22Rv1 (cell line): Measurements from ENCODE around the gene GSTA4.

Experiments
- H3K27ac ChIP-seq: fragments of 450-650 bp; 2 replicates; pipeline ENCODE4 v1.5.1; 2017
- ZFX ChIP-seq: fragments of 450-650 bp; IDR thresholded peaks from 2 replicates; pipeline ENCODE4 v1.6.1; 2017; ENCODE audit warnings: antibody characterized with exemption, borderline replicate concordance
- TF ChIP-seq, protein P1 (sequence below): fragments of 450-650 bp; IDR thresholded peaks from 2 replicates; pipeline ENCODE4 v1.5.1; 2017; ENCODE audit warnings: mild to moderate bottlenecking

The GSTA4 gene

DNA sequence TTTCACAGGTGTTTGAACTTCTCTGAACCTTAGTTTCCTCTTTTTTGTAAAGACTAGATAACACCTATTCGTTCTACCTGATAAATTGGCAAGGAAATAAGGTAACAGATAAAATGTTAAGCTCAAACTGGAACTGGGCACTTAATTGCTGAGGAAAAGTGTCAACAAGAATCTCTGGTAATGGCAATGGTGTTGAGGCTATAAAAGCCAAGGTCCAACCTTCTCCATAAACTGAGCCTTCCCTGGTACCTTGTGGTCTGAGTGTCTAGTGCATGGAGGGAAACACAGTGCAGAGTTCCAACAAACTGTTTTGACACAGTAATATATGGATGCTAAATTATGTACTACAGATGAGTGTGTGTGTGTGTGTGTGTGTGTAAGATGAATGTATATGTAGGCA is 33.4 kb upstream of the GSTA4 start:
- no peak overlapping the region for H3K27ac ChIP-seq
- TF ChIP-seq ZFX, result no peak
- TF ChIP-seq, protein P1, sequence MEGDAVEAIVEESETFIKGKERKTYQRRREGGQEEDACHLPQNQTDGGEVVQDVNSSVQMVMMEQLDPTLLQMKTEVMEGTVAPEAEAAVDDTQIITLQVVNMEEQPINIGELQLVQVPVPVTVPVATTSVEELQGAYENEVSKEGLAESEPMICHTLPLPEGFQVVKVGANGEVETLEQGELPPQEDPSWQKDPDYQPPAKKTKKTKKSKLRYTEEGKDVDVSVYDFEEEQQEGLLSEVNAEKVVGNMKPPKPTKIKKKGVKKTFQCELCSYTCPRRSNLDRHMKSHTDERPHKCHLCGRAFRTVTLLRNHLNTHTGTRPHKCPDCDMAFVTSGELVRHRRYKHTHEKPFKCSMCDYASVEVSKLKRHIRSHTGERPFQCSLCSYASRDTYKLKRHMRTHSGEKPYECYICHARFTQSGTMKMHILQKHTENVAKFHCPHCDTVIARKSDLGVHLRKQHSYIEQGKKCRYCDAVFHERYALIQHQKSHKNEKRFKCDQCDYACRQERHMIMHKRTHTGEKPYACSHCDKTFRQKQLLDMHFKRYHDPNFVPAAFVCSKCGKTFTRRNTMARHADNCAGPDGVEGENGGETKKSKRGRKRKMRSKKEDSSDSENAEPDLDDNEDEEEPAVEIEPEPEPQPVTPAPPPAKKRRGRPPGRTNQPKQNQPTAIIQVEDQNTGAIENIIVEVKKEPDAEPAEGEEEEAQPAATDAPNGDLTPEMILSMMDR, result no peak

DNA sequence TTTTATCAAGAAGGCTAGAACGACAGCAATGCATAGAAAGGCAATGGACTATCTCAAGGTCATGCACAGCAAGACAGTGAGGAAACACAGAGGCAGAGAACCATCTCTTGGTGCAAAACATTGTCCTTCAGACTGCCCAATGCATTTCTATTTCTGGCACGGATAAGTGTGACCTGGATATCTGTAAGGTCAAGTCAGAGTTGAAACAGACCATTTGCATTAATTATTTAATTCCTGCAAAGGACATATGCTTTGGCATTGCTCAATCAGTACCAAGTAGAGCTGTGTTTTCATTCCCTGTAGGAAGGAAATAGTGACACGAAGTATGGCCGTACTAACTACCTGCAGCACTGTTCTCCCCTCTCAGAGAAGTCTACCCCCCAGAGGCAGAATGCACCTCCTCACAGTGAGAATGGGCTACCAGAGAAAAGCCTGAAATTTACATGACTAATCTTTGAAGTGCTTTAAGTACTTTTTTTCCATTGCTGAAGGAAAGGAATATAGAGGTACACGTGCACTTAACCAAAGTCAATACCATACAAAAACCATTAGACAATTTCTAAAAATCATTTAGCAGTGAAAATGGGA is 32.1 kb upstream of the GSTA4 start:
- H3K27ac ChIP-seq, result no peak overlapping the region
- no peak for TF ChIP-seq ZFX
- TF ChIP-seq, protein P1, result no peak

DNA sequence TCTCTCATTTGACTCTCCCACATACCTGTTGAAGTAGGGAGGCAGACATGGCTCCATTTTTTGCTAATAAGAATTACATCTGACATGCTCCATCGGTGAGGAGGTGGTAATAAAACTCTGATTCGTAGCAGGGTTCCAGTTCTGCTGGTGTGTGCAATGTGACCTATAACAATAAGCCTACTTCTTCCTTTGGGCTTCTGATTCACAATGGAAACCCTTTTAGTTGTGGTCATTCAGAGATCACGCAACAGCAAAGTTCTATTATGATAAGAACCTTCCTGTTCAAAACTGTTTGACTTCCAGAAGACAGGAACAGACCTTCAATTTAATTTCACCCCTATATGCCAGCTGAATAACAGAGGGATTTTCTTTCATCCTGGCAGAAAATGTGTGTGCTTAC is 31.4 kb upstream of the GSTA4 start:
- TF ChIP-seq, protein P1, result no peak
- TF ChIP-seq ZFX, result no peak
- no peak overlapping the region for H3K27ac ChIP-seq

DNA sequence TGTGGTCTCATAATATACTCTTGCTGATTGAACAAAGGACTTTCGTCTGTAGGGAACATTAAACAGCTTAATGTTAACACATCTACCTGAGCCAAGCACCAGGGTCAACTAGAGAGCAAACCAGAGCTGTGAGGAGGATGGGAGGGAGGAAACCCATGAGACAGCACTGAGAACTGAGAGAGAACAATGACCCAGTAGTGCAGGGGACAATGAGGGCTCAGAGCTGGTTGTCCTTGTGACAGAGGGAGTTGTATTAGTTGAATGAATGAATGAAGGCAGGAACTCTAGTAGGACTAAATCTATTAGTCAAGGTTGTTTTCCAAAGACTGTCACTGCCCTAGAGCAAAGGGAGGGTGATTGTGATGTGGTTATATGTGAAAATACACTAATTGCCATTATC is 28.2 kb upstream of the GSTA4 start:
- no peak overlapping the region for H3K27ac ChIP-seq
- no peak for TF ChIP-seq ZFX
- TF ChIP-seq, protein P1, result no peak

DNA sequence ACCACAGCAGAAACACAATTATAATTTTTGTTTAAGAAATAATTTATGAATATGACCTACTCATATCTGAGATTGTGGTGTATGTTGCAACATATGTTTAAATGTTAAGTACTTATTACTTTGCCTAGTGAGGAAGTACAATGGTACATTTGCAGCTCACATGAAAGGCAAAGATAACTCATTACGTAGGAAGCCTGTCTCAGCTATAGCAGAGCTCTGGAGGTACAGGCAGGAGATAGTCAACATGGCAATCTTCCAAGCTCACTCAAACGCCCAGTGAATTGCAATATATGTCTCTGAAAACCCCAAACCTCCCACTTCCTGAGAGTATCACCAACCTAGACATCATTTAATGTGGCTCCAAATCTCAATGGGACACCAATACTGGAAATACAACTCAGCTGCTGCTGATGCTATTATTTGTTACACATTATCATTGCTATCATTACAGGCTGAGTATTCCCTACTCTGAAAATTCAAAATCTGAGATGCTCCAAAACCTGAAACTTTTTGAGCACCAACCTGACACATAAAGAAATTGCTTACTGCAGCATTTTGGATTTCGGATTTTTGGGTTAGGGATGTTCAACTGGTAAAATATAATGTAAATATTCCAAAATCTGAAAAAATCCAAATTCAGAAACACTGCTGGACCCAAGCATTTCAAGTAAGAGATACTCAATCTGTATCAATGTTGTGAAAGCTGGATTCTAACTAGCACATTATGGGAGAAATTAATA is 25.1 kb upstream of the GSTA4 start:
- H3K27ac ChIP-seq, result no peak overlapping the region

DNA sequence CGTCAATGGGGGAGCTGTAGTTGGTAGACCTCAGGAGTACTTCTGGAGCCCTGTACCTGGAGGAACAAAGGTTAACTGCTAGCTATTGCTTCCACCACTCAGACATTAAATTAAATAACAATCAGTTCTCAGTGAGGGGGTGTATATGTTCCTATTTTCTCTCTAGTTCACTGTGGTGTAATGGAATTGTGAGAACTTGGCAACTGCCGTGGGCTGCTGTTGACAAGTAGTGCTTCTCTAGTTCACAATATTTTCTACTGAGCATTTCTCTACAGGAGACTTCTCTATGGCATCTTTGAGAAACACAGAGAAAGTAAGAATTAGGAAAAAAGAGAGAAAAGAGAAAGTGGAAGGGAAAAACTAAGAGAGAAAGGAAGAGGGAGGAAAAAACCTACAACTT is 23.4 kb upstream of the GSTA4 start:
- H3K27ac ChIP-seq, result no peak overlapping the region
- TF ChIP-seq ZFX, result no peak
- TF ChIP-seq, protein P1, result no peak

More for the DNA sequence above, 25.1 kb upstream of the GSTA4 start:
- TF ChIP-seq, protein P1, result no peak
- TF ChIP-seq ZFX, result no peak

DNA sequence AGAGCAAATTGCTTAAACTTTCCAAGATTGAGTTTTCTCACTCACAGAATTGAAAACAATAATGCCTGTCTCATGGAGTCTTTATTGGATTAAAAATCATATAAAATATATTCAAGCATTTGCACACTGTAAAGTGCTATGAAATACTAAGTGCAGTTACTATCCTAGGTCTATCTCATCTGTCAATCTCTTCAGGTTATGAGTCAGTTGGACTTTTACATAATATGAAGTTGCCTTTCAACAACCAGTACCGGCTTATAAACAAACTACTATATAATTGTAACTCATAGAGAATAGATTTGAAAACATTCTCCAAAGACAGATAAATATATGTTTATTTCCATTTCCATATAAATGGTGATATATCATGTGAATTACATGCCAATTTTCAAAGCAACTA is 20.4 kb upstream of the GSTA4 start:
- no peak overlapping the region for H3K27ac ChIP-seq
- TF ChIP-seq, protein P1, result no peak
- TF ChIP-seq ZFX, result no peak
